Measurements from ENCODE around the gene TMEM127.
"Not testable (repeated sequence)": the region's sequence is repeated elsewhere in the genome, so short reads cannot be mapped to it uniquely, and the experiment has no call there.

Gene TMEM127

GRCh38 chr2:96264086-96264485, 1.7 kb downstream of the TMEM127 start:
- DNase-seq (ENCODE audit: low read depth) = no peak

DNA sequence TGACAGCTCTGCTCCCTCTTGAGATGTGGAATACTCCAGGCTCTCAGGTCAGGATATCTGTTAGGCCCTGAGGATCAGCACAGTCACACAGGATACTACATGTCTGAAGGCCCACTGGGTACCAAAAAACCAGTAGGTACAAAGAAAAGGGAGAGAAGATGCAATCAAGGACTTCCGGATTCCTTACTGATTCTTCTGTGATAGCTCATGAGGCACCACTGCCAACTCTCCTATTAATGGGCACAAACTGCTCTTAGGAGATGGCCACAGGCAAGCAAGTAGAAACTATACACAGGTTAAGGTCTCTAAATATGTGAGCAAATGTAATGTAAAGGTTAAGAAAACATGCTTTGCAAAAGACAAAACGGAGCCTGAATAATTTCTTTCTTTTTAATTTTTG, 3.5 kb downstream of the TMEM127 start:
- DNase-seq (ENCODE audit: low read depth) = no peak

DNA sequence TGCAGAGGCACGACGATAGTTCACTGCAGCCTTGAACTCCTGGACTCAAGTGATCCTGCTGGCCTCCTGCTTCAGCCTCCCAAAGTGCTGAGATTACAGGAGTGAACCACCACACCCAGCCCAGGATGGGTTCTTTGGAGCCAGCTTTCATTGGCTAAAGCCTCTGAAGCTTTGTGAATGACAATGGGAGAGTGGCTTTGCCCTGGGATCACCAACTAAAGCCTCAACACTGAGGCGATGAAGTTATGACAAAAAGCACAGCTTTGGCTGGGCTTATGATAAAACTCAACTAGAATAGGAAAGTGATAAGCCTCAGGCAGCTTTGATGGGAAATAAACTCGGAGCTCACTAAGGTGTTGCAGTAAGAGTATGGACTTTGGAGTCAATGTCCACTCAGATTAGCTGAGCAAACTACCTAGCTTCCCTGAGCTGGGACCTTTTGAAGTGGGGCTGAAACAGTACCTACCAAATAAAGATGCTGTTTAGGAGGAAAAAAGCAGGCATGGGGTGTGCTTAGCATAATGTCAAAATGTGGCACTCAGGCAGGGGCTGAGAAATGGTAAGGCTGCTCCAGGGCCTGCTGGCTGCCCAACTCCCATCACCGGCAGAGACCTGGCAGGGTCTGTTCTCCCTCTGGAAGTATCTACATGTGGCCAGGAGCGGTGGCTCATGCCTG, 4.3 kb downstream of the TMEM127 start:
- DNase-seq (ENCODE audit: low read depth) = no peak

- DNase-seq (ENCODE audit: low read depth) = no peak
Observed at GRCh38 chr2:96260387-96261260, 5.2 kb downstream of the TMEM127 start.

DNA sequence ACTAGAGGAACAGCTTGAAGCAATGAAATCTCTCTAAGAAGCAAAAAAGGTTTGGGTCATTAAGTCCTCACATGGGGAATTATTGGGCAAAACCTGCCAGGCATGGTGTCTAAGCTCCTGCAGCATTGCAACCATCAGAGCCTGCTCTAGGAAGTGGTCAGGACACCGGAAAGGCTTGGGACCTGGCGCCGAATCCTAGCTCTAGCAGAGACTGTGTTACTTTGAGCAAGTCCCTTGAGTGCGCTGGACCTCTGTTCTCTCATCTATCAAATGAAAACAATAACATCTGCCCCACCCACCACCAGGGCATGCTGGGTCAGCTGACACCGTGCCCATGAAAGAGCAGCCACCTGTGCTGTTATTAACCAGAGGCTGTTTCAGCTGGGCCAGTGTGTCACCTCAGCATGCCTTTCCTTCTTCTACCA, 6.3 kb downstream of the TMEM127 start:
- no peak for DNase-seq (ENCODE audit: low read depth)

DNA sequence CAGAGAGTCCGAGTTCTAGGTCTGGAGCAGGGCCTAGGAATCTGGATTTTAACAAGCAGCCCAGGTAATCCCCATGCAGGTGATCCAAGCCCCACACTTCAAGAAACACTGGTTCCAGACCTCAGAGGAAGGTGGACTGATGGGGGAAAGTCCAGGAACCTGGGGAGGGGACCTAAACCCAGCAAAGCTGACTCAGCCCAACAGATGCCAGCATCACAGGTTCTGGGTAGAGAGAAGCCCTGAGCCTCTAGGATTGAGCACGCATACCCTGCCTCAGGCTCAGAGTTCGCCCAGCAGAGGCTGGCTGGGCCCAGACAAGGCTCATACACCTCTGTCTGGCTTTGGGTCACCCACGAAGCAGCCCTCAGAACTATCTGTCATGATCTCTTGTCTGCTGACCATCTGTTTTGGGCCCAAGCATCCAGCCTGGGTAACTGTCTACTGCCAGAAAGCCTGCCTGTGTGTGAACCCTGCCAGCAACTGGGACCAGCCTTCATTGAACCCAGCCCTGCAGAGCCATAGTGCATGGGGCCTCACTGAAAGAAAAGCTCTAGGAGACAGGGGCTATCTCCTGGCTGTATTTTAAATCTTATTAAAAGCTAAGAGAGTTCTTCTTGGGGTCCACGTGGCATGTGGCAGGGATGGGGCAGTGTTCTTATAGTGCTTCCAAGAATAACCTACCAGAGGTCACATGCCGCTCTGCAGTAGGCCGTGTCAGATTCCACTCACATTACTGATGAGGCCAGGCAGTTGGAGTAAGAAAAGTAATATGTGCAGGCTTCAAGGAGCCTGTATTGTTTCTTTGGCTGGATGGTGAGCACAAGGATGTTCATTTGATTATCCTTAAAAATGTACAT, 7.4 kb downstream of the TMEM127 start:
- no peak for DNase-seq (ENCODE audit: low read depth)

DNA sequence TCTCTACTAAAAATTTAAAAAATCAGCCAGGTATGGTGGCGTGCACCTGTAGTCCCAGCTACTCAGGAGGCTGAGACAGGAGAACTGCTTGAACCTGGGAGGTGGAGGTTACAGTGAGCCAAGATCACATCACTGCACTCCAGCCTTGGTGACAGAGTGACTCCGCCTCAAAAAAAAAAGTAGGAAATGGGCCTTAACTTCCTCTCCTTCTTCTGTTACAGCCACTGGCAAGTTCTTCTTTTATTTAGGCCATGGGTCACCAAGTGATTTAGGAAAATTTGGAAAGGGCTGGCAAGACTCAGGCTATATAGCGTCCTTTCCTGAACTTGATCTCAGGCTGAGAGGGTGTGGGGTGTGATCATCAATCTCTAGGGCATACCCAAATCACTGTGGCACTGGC, 8.1 kb downstream of the TMEM127 start:
- not testable (repeated sequence) for DNase-seq (ENCODE audit: low read depth)

DNA sequence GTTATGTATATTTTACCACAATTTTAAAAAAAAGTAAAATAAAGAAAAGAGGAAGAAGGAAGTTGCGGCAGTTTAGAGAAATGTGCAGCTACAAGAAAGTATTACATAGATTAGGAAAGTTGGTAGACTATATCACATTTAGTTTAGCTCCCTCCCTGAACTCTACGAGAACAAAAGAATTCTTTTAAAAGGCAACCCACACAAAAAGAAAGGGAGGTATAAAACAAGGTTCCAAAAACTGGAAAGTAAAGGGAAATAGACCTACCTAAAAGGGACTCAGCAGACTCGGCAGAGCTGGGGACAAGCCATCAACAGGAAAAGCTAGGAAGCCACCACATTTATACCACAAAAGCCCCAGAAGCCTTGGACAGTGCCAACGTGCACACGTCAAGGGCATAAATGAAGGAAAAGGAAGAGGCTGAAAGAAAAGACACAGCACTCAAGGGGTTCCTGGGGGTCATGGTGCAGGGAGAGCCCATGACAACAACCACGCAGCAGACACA, 9.1 kb downstream of the TMEM127 start:
- DNase-seq (ENCODE audit: low read depth) = no peak

GRCh38 chr2:96254571-96254970, 11.2 kb downstream of the TMEM127 start:
- no peak for DNase-seq (ENCODE audit: low read depth)

DNA sequence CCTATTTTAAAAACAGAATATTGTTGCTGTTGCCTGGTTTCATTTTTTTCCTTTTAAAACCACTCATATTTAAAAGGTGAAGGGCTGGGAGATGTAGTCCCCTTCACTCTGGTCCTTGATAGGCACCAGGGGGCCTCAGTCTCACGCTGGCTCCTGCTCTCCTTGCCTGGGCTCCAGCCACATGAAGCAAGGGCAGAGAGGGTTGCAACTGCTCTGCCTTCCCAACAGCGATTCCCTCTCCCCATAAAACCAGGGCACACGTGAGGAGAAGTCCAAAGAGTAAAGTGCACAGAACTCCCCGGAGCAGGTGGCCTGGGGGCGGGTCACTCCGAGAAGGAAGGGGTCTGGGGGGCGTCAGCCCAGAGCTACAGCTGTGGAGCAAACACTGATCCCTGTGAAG, 12.8 kb downstream of the TMEM127 start:
- DNase-seq (ENCODE audit: low read depth) = no peak

- DNase-seq (ENCODE audit: low read depth) = no peak
Observed at GRCh38 chr2:96252526-96252925, 13.3 kb downstream of the TMEM127 start.

GRCh38 chr2:96251721-96252292, 14.0 kb downstream of the TMEM127 start:
- DNase-seq (ENCODE audit: low read depth) = no peak

- DNase-seq (ENCODE audit: low read depth) = no peak
Observed at GRCh38 chr2:96250188-96250587, 15.6 kb downstream of the TMEM127 start.

DNA sequence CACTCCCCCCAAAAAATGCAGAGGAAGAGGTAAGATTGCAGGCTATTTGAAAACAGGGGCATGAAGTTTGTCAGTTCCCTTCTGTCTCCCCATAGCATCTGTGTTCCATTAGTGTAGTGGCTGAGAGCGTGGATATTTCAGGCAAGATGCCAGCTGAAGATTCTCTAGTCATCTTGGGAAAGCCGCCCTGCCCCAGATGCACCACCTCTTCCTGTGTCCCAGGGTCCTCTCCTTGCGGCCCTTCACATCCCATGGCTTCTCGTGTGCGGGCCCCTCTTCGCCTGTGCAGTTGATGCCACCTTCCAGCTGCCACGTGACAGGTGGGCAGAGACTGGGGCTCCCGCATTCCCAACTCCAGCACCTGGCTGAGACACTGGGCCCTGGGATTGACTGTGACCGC, 16.1 kb downstream of the TMEM127 start:
- DNase-seq (ENCODE audit: low read depth) = no peak

GRCh38 chr2:96248624-96249023, 17.2 kb downstream of the TMEM127 start:
- DNase-seq (ENCODE audit: low read depth) = no peak

DNA sequence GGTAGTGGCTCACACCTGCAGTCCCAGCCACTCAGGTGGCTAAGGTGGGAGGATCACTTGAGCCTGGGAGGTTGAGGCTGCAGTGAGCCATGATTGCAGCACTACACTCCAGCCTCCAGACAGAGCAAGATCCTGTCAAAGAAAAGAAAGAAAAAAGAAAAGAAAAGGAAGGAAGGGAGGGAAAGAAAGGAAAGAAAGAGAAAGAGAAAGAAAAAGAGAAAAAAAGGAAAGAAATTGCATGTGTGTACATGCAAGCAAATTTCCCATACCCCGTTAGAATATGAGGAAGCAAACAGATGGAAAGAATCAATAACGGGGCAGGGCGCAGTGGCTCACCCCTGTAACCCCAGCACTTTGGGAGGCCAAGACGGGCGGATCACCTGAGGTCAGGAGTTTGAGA, 17.9 kb downstream of the TMEM127 start:
- no peak for DNase-seq (ENCODE audit: low read depth)

DNA sequence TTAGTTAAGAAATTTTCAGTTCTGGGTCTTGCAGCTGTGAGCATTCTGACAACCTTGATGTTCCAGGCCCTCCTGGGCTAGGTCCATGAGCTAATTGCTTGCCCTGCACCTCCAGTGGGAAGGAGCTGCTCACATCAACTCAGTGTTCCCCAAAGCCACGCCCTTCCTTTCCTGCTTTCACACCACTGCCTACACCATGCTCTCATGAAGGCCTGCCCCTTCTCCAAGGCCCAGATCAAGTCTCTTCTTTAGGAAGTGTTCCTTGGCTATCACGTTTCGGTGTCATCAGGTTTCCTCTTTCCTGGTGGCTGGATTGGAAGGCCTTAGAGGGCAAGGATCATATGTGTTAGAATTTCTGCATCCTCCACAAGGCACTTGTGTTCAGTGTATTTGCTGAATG, 18.8 kb downstream of the TMEM127 start:
- DNase-seq (ENCODE audit: low read depth) = no peak

DNA sequence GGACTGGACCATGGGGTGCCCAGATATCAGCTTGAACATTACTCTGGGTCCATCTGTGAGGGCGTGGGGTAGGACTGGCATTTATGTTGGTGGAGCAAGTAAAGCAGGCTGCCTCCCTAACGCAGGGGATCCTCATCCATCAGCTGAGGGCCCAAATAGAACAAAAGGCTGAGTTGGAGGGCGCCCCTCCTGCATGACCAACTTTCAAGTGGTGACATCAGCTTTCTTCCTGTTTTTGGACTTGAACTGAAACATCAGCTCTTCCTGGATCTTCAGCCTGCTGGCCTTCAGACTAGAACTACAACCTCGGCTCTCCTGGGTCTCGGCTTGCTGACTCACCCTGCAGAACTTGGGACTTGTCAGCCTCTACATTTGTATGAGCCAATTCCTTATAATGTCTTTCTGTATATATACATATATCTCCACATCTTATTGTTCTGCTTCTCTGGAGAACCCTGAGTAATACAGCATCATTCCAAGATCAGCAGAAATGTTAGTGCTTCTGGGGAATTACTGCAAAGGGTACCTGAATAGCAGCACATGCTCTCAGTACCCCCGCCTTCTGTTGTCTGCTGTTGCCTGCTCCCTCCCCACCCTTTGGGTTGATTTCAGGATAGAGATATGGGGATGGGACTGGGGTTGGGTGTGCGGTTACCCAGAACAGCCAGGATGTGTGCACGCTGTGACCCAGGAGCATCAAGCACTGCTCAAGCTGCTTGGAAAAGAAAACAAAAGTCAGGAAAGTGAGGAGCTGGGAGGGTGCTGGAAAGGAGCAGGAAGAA, 20.0 kb downstream of the TMEM127 start:
- no peak for DNase-seq (ENCODE audit: low read depth)

- no peak for DNase-seq (ENCODE audit: low read depth)
Observed at GRCh38 chr2:96243843-96244242, 22.0 kb downstream of the TMEM127 start.

DNA sequence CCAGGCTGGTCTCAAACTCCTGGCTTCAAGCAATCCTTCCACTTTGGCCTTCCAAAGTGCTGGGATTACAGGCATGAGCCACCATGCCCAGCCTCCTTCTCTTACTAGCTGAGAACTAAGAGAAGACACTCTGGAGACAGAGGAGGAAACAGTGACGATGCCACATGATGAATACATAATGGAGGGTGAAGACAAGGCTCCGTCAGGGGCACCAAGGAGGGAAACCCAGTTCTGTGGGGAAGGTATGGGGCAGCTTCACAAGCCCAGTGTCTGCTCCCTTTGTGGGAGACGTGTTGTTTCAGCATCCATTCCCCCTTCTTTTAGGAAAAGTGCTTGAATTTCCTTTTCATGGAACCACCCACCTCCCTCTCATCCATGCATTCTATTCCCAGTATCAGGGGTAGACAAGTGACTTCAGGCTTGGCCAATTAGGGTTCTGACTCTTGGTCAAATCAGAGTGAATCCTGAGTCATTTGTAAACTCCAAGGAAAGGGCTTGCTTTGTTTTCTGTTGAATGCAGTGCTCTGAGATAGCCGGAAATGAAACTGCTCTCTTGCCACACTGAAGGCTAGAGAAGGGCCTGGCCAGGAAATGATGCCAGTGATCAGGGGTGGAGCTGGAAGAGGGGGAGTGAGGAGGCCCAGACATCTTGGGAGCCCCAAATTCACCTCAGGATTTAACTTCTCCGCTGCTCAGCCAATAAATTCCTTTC, 23.7 kb downstream of the TMEM127 start:
- peak; percentile 23 for DNase-seq (ENCODE audit: low read depth)

GRCh38 chr2:96241227-96241626, 24.6 kb downstream of the TMEM127 start:
- no peak for DNase-seq (ENCODE audit: low read depth)
